ENCODE data around the gene ASTN2. TPM values are rescaled to one million over a fixed set of nuclear protein-coding genes. Genes with fewer than 3 reads are reported as not detected.

The ASTN2 gene
- total and polyA plus RNA-seq, 2 experiments from 2014 or later = 5.6 to 7.7 TPM

GRCh38 chr9:117021906-117022305 is 393.0 kb downstream of the ASTN2 start:
- Histone ChIP-seq H3K36me3 (no peaks in the 10 kb centered on the region), H3K27me3 (no peaks in the 10 kb centered on the region), H3K27ac (no peak overlapping the region), H3K4me3 (no peak overlapping the region), H3K9me3 (ENCODE audit: low read depth) (no peaks in the 10 kb centered on the region), H3K4me1 (ENCODE audit: low read depth) (no peaks in the 10 kb centered on the region)
- no peak for TF ChIP-seq CTCF (IDR thresholded peaks at IDR 0.05; ENCODE audit: low read depth, low read length)
- DNase-seq (ENCODE audit: low read depth in 1 of 2, low spot score in 1 of 2) = no peak

GRCh38 chr9:117018966-117019617 is 395.8 kb downstream of the ASTN2 start:
- Histone ChIP-seq H3K9me3 (ENCODE audit: low read depth) (no peaks in the 10 kb centered on the region), H3K27ac (no peak overlapping the region), H3K4me3 (no peak overlapping the region), H3K27me3 (no peaks in the 10 kb centered on the region), H3K4me1 (ENCODE audit: low read depth) (no peaks in the 10 kb centered on the region), H3K36me3 (no peaks in the 10 kb centered on the region)
- no peak for TF ChIP-seq CTCF (IDR thresholded peaks at IDR 0.05; ENCODE audit: low read depth, low read length)
- DNase-seq (ENCODE audit: low read depth in 1 of 2, low spot score in 1 of 2) = no peak

- no peaks in the 10 kb centered on the region for H3K36me3 ChIP-seq
- no peaks in the 10 kb centered on the region for H3K27me3 ChIP-seq
Observed at GRCh38 chr9:117017414-117017985, 397.4 kb downstream of the ASTN2 start.

GRCh38 chr9:117014061-117014460 is 400.8 kb downstream of the ASTN2 start:
- no peak overlapping the region for H3K27ac ChIP-seq
- no peaks in the 10 kb centered on the region for H3K27me3 ChIP-seq
- no peak for DNase-seq (ENCODE audit: low read depth in 1 of 2, low spot score in 1 of 2)
- H3K4me1 ChIP-seq (ENCODE audit: low read depth) = no peaks in the 10 kb centered on the region
- no peaks in the 10 kb centered on the region for H3K9me3 ChIP-seq (ENCODE audit: low read depth)
- no peak for TF ChIP-seq CTCF (IDR thresholded peaks at IDR 0.05; ENCODE audit: low read depth, low read length)
- H3K36me3 ChIP-seq = no peaks in the 10 kb centered on the region
- no peak overlapping the region for H3K4me3 ChIP-seq

More at GRCh38 chr9:117017414-117017985, 397.4 kb downstream of the ASTN2 start:
- Histone ChIP-seq H3K4me3 (no peak overlapping the region), H3K27ac (no peak overlapping the region), H3K9me3 (ENCODE audit: low read depth) (no peaks in the 10 kb centered on the region), H3K4me1 (ENCODE audit: low read depth) (no peaks in the 10 kb centered on the region)
- TF ChIP-seq CTCF (IDR thresholded peaks at IDR 0.05; ENCODE audit: low read depth, low read length) = no peak
- DNase-seq (ENCODE audit: low read depth in 1 of 2, low spot score in 1 of 2) = no peak

GRCh38 chr9:117013440-117013995 is 401.3 kb downstream of the ASTN2 start:
- H3K36me3 ChIP-seq = no peaks in the 10 kb centered on the region
- H3K4me3 ChIP-seq = no peak overlapping the region
- H3K27ac ChIP-seq = no peak overlapping the region
- no peaks in the 10 kb centered on the region for H3K4me1 ChIP-seq (ENCODE audit: low read depth)
- DNase-seq (ENCODE audit: low read depth in 1 of 2, low spot score in 1 of 2) = no peak
- H3K9me3 ChIP-seq (ENCODE audit: low read depth) = no peaks in the 10 kb centered on the region
- H3K27me3 ChIP-seq = no peaks in the 10 kb centered on the region
- no peak for TF ChIP-seq CTCF (IDR thresholded peaks at IDR 0.05; ENCODE audit: low read depth, low read length)
